Liver (tissue), 9 donors: ENCODE data around the gene DLGAP4. TPM values are rescaled to one million over a fixed set of nuclear protein-coding genes. Genes with fewer than 3 reads are reported as not detected.

Source experiments
- DNase-seq: peaks from one replicate; pipeline ENCODE4 v3.0.0-alpha.2; 2017; ENCODE audit warnings: low spot score
- H3K27ac ChIP-seq, 2 donors: one replicate each; pipeline ENCODE4 v1.7.0; 2013; ENCODE audit warnings: inconsistent platforms in 2 of 2, low read length in 2 of 2, control low read depth in 1 of 2, low read depth in 1 of 2, mild to moderate bottlenecking in 1 of 2
- H3K27me3 ChIP-seq, 4 donors: one replicate each; pipeline versions ENCODE4 v1.6.1 to v1.7.0; 2013; ENCODE audit warnings: low read length in 3 of 4, inconsistent platforms in 1 of 4, mild to moderate bottlenecking in 1 of 4, moderate library complexity in 1 of 4; ENCODE audit not compliant: control insufficient read depth in 4 of 4, insufficient read depth in 4 of 4
- H3K36me3 ChIP-seq, 4 donors: one replicate each; pipeline versions ENCODE4 v1.6.1 to v1.7.0; 2013; ENCODE audit warnings: low read length in 3 of 4, mild to moderate bottlenecking in 3 of 4, low read depth in 1 of 4, moderate library complexity in 1 of 4; ENCODE audit not compliant: control insufficient read depth in 4 of 4, insufficient read depth in 3 of 4
- H3K4me1 ChIP-seq, 4 donors: one replicate each; pipeline versions ENCODE4 v1.6.1 to v1.7.0; 2013; ENCODE audit warnings: low read length in 3 of 4, mild to moderate bottlenecking in 3 of 4, moderate library complexity in 1 of 4; ENCODE audit not compliant: control insufficient read depth in 4 of 4, insufficient read depth in 4 of 4
- H3K4me3 ChIP-seq, 3 donors: one replicate each; pipeline versions ENCODE4 v1.6.1 to v1.7.0; 2013; ENCODE audit warnings: low read length in 3 of 3, control low read depth in 1 of 3, low read depth in 1 of 3, mild to moderate bottlenecking in 1 of 3
- H3K9ac ChIP-seq, 2 donors: one replicate each; pipeline ENCODE4 v1.7.0; 2013; ENCODE audit warnings: low read length in 2 of 2, mild to moderate bottlenecking in 2 of 2, moderate library complexity in 2 of 2, control low read depth in 1 of 2, low read depth in 1 of 2
- H3K9me3 ChIP-seq, 4 donors: one replicate each; pipeline versions ENCODE4 v1.6.1 to v1.7.0; 2013; ENCODE audit warnings: low read length in 3 of 4; ENCODE audit not compliant: control insufficient read depth in 4 of 4
- ATF3 ChIP-seq: IDR thresholded peaks from 2 replicates; pipeline ENCODE4 v1.6.1; 2016; ENCODE audit warnings: antibody characterized with exemption
- CTCF ChIP-seq: fragments of 150-350 bp; IDR thresholded peaks from 2 replicates; pipeline ENCODE4 v1.5.1; 2017; ENCODE audit warnings: improper control_type of control experiment, low read depth, low read length; ENCODE audit not compliant: missing input control
- EGR1 ChIP-seq, 2 donors: IDR thresholded peaks; 2 replicates each; pipeline ENCODE4 v1.6.1; 2016 to 2018; ENCODE audit warnings: antibody characterized with exemption in 2 of 2, low read depth in 2 of 2
- FOXA1 ChIP-seq: IDR thresholded peaks from 2 replicates; pipeline ENCODE4 v1.6.1; 2016; ENCODE audit warnings: antibody characterized with exemption
- FOXA2 ChIP-seq: IDR thresholded peaks from 2 replicates; pipeline ENCODE4 v1.6.1; 2016; ENCODE audit warnings: antibody characterized with exemption
- GABPA ChIP-seq, 2 donors: IDR thresholded peaks in 1 of 2; conservative IDR thresholded peaks in 1 of 2; 2 replicates each; pipeline ENCODE4 v1.6.1; 2016; ENCODE audit warnings: antibody characterized with exemption in 2 of 2, mild to moderate bottlenecking in 1 of 2, moderate library complexity in 1 of 2
- HNF4A ChIP-seq, 2 donors: conservative IDR thresholded peaks; 2 replicates each; pipeline ENCODE4 v1.6.1; 2016; ENCODE audit warnings: antibody characterized with exemption in 2 of 2, mild to moderate bottlenecking in 2 of 2
- HNF4G ChIP-seq: IDR thresholded peaks from 2 replicates; pipeline ENCODE4 v1.6.1; 2016; ENCODE audit warnings: antibody characterized with exemption
- JUND ChIP-seq, 2 donors: IDR thresholded peaks; 2 replicates each; pipeline ENCODE4 v1.6.1; 2016; ENCODE audit warnings: antibody characterized with exemption in 2 of 2
- MAX ChIP-seq: IDR thresholded peaks from 2 replicates; pipeline ENCODE4 v1.6.1; 2016; ENCODE audit warnings: antibody characterized with exemption
- RAD21 ChIP-seq, 2 donors: IDR thresholded peaks; 2 replicates each; pipeline ENCODE4 v1.6.1; 2016; ENCODE audit warnings: antibody characterized with exemption in 2 of 2, mild to moderate bottlenecking in 2 of 2
- REST ChIP-seq: IDR thresholded peaks from 2 replicates; pipeline ENCODE4 v1.6.1; 2016; ENCODE audit warnings: antibody characterized with exemption, mild to moderate bottlenecking
- RXRA ChIP-seq, 2 donors: IDR thresholded peaks; 2 replicates each; pipeline ENCODE4 v1.6.1; 2017 to 2018; ENCODE audit warnings: antibody characterized with exemption in 2 of 2, mild to moderate bottlenecking in 1 of 2
- SP1 ChIP-seq: IDR thresholded peaks from 2 replicates; pipeline ENCODE4 v1.6.1; 2018; ENCODE audit warnings: antibody characterized with exemption, mild to moderate bottlenecking
- TAF1 ChIP-seq: conservative IDR thresholded peaks from 2 replicates; pipeline ENCODE4 v1.6.1; 2016; ENCODE audit warnings: antibody characterized with exemption, mild to moderate bottlenecking
- YY1 ChIP-seq: IDR thresholded peaks from 2 replicates; pipeline ENCODE4 v1.6.1; 2016; ENCODE audit warnings: antibody characterized with exemption, mild to moderate bottlenecking
- ZBTB33 ChIP-seq: IDR thresholded peaks from 2 replicates; pipeline ENCODE4 v1.6.1; 2016; ENCODE audit warnings: antibody characterized with exemption
- WGBS: extraction: QIAGEN DNeasy Blood & Tissue Kit; methylation state at CpG from one replicate; pipeline ENCODE4 v1.1.7; 2013; 5-methylcytosine and 5-hydroxymethylcytosine counted together
- polyA plus RNA-seq, 2 donors: library from polyadenylated mRNA; stranded (reverse) in 1 of 2; unstranded in 1 of 2; fragments of 200-250 nt in 1 of 2; fragments of >200 nt in 1 of 2; fragmentation: Nextera tagmentation in 1 of 2; extraction: Ambion mirVana in 1 of 2; gene quantifications; one replicate each; pipeline versions ENCODE4 v1.2.1 to v1.2.3, GENCODE V29; 2013 to 2015
- total RNA-seq, 2 donors: library from RNA; depleted of rRNA; stranded (reverse); fragments of >200 nt; gene quantifications; one replicate each; pipeline ENCODE4 v1.2.3, GENCODE V29; 2014
- donor health status: healthy.
- donor health status: healthy.
- donor health status: healthy.
- donor health status: healthy.
- donor health status: healthy.

The DLGAP4 gene
- total and polyA plus RNA-seq, 4 donors: 2.9 to 18.7 (median 11.2) TPM

- 79% methylated on average over 8 of the region's 8 CpGs for WGBS
- Histone ChIP-seq H3K9ac (no peak overlapping the region), H3K4me3 (no peak overlapping the region), H3K4me1 (peaks cover 13 to 20% (median 16%) of the 10 kb centered on the region in 4 donors), H3K9me3 (no peaks in the 10 kb centered on the region), H3K27ac (no peak overlapping the region), H3K27me3 (no peaks in the 10 kb centered on the region), H3K36me3 (no peaks in the 10 kb centered on the region)
- TF ChIP-seq HNF4G (no peak), FOXA1 (no peak), YY1 (no peak), SP1 (no peak)
- no peak for DNase-seq
Measured at GRCh38 chr20:36483919-36484808, 178.0 kb downstream of the DLGAP4 start.

- Histone ChIP-seq H3K9ac (no peak overlapping the region), H3K4me1 (peaks cover 13 to 16% (median 14%) of the 10 kb centered on the region in 4 donors), H3K36me3 (no peaks in the 10 kb centered on the region), H3K27ac (no peak overlapping the region), H3K4me3 (no peak overlapping the region), H3K27me3 (no peaks in the 10 kb centered on the region), H3K9me3 (no peaks in the 10 kb centered on the region)
- no peak for TF ChIP-seq HNF4A (conservative IDR thresholded peaks at IDR 0.05)
- WGBS: 88% methylated on average over 3 of the region's 3 CpGs
- no peak for DNase-seq
Measured at GRCh38 chr20:36485286-36485685, 179.1 kb downstream of the DLGAP4 start.

GRCh38 chr20:36487069-36487468, 180.9 kb downstream of the DLGAP4 start:
- no peak overlapping the region for H3K9ac ChIP-seq
- 90% methylated on average over 1 of the region's 1 CpG for WGBS
- H3K27ac ChIP-seq: no peak overlapping the region

More at GRCh38 chr20:36487069-36487468, 180.9 kb downstream of the DLGAP4 start:
- no peak for TF ChIP-seq RAD21 (IDR thresholded peaks at IDR 0.05)
- TF ChIP-seq TAF1: no peak
- no peak for TF ChIP-seq ZBTB33
- no peak for TF ChIP-seq RXRA (IDR thresholded peaks at IDR 0.05)
- TF ChIP-seq SP1: no peak
- no peak for TF ChIP-seq HNF4A (conservative IDR thresholded peaks at IDR 0.05)
- no peak for TF ChIP-seq MAX
- TF ChIP-seq YY1: no peak
- no peak for TF ChIP-seq HNF4G
- no peak for TF ChIP-seq JUND (IDR thresholded peaks at IDR 0.05)
- no peak for TF ChIP-seq ATF3
- no peak for TF ChIP-seq EGR1 (IDR thresholded peaks at IDR 0.05; ENCODE audit: low read depth in 2 of 2)
- TF ChIP-seq GABPA (IDR thresholded peaks at IDR 0.05 in 1 of 2, conservative IDR thresholded peaks at IDR 0.05 in 1 of 2): no peak
- TF ChIP-seq CTCF: no peak
- TF ChIP-seq FOXA2: no peak
- no peak for TF ChIP-seq FOXA1
- no peak for TF ChIP-seq REST
- no peaks in the 10 kb centered on the region for H3K9me3 ChIP-seq
- H3K27me3 ChIP-seq: no peaks in the 10 kb centered on the region
- peaks cover 4 to 9% (median 6%) of the 10 kb centered on the region in 4 donors for H3K4me1 ChIP-seq
- peaks cover 0 to 2% (median 0%) of the 10 kb centered on the region in 4 donors for H3K36me3 ChIP-seq
- no peak for DNase-seq
- H3K4me3 ChIP-seq: no peak overlapping the region
